Measurements from ENCODE around the gene LRCH2. TPM values are rescaled to one million over a fixed set of nuclear protein-coding genes. Genes with fewer than 3 reads are reported as not detected.

Gene LRCH2
- total and polyA plus RNA-seq, 2 of the 4 experiments (the other 2 are of a cell fraction) = 2.6 to 4.3 TPM

GRCh38 chrX:115067812-115068211, 166.1 kb downstream of the LRCH2 start:
- in situ Hi-C loops (cut with MboI; ENCODE audit: low sequenced_read_pairs) (no loop called here), intact Hi-C loops (cut with micrococcal nuclease) (no loop called here), dilution Hi-C loops (cut with HindIII; ENCODE audit: low sequenced_read_pairs, unreplicated experiment) (no loop called here)
- Histone ChIP-seq H2BK15ac (ENCODE audit: low read depth, low read length) (no peak overlapping the region), H2BK5ac (ENCODE audit: low read depth, low read length, poor library complexity, severe bottlenecking) (peak overlapping the region; percentile 64), H2AFZ (replicated peaks; ENCODE audit: low read length, poor library complexity) (no peak overlapping the region), H3K4me3 (ENCODE audit: insufficient read depth, low read depth, low read length) (no peak overlapping the region), H3K9me1 (ENCODE audit: insufficient read depth, low read length) (no peaks in the 10 kb centered on the region), H4K5ac (ENCODE audit: low read depth, low read length) (peak overlapping the region; percentile 56; the same call in 1 of the 2 replicates), H3K79me1 (ENCODE audit: low read depth in 1 of 2, low read length in 2 of 2) (no peaks in the 10 kb centered on the region), H3K4ac (ENCODE audit: low read depth, low read length) (no peak overlapping the region), H3K4me1 (ENCODE audit: control insufficient read depth, insufficient read depth, low read length) (no peaks in the 10 kb centered on the region; the same call in 1 of the 2 replicates), H2AK9ac (replicated peaks; ENCODE audit: low read depth, low read length, poor library complexity) (no peak overlapping the region), H3K9ac (ENCODE audit: low read depth, low read length) (no peak overlapping the region), H2BK20ac (ENCODE audit: low read depth, low read length) (no peak overlapping the region; the same call in 1 of the 2 replicates), H2AK5ac (ENCODE audit: low read depth, low read length) (no peak overlapping the region), H3K14ac (replicated peaks; ENCODE audit: low read depth, low read length) (no peak overlapping the region), H2BK120ac (ENCODE audit: low read depth, low read length) (no peak overlapping the region), H4K8ac (ENCODE audit: low read depth in 2 of 2, low read length in 2 of 2) (no peak overlapping the region), H3K27me3 (ENCODE audit: control insufficient read depth, insufficient read depth, low read length) (peaks cover 2% of the 10 kb centered on the region), H3K9me3 (ENCODE audit: control insufficient read depth, insufficient read depth, low read length) (no peaks in the 10 kb centered on the region), H3K4me2 (ENCODE audit: low read depth, low read length) (peak overlapping the region; percentile 78), H4K91ac (ENCODE audit: insufficient read depth, low read depth, low read length) (no peak overlapping the region), H3K56ac (ENCODE audit: extremely low read depth, insufficient read depth, low read length) (no peak overlapping the region), H3K23ac (ENCODE audit: low read depth, low read length) (no peak overlapping the region), H4K20me1 (ENCODE audit: insufficient read depth, low read length) (no peaks in the 10 kb centered on the region), H3K27ac (ENCODE audit: insufficient read depth, low read length) (peak overlapping the region; percentile 37; the same call in 1 of the 2 replicates), H3K18ac (ENCODE audit: low read depth, low read length) (0 out of 2 replicates have a peak overlapping the region, but pooled peaks have one; percentile 73), H3K36me3 (ENCODE audit: control insufficient read depth, insufficient read depth, low read length) (no peaks in the 10 kb centered on the region)
- TF ChIP-seq BHLHE40 (IDR thresholded peaks at IDR 0.05; ENCODE audit: low read depth, low read length) = no peak
- TF ChIP-seq MAZ (IDR thresholded peaks at IDR 0.05; ENCODE audit: borderline replicate concordance, low read depth, low read length) = no peak
- no peak for TF ChIP-seq MAFK (IDR thresholded peaks at IDR 0.05; ENCODE audit: low read depth, low read length)
- ATAC-seq (ENCODE audit: low read depth) = no peak
- ChIA-PET POLR2A (ENCODE audit: unreplicated experiment) (no interaction called here), CTCF (no interaction called here)
- DNase-seq = peak; percentile 35
- no CpG with 5 or more reads among the region's 2 CpGs for WGBS, 2 experiments (ENCODE audit: extremely low coverage in 2 of 2, insufficient read length in 1 of 2)
- no TSS peak for BruUV-seq (replicated peaks)
